OCI-LY3 (cell line): ENCODE measurements around the gene SERPINI2.

Experiments
- EZH2phosphoT487 ChIP-seq: fragments of 200-600 bp; shearing (Covaris generic); IDR thresholded peaks from 2 replicates; pipeline ENCODE4 v1.6.1; 2018; ENCODE audit warnings: antibody characterized with exemption, mixed run types, low read depth
- TF ChIP-seq, protein P1 (sequence below): fragments of 200-600, 300-600 bp; sonication (generic); IDR thresholded peaks from 2 replicates; pipeline ENCODE4 v1.5.1; 2014; ENCODE audit warnings: antibody characterized with exemption, low read length, low read depth

DNA sequence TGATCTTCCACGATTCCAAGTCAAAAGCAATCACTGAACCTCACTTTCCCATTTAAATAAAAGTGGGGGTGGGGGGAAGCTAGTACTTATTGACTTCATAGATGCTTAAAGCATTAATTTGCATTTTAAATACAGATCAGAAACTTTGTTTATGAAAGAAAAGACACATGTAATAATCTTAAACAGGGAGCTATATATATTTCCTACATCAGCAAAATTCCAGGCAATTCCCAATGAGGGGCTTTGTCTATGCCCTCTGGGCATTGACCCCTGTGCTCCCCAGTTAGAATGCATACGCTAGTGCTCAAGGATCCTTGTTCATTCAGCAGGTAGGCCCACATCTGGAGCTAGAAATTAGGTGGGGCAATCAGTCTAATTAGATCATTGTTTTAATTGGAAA is 20.0 kb downstream of the SERPINI2 start:
- TF ChIP-seq, protein P1, sequence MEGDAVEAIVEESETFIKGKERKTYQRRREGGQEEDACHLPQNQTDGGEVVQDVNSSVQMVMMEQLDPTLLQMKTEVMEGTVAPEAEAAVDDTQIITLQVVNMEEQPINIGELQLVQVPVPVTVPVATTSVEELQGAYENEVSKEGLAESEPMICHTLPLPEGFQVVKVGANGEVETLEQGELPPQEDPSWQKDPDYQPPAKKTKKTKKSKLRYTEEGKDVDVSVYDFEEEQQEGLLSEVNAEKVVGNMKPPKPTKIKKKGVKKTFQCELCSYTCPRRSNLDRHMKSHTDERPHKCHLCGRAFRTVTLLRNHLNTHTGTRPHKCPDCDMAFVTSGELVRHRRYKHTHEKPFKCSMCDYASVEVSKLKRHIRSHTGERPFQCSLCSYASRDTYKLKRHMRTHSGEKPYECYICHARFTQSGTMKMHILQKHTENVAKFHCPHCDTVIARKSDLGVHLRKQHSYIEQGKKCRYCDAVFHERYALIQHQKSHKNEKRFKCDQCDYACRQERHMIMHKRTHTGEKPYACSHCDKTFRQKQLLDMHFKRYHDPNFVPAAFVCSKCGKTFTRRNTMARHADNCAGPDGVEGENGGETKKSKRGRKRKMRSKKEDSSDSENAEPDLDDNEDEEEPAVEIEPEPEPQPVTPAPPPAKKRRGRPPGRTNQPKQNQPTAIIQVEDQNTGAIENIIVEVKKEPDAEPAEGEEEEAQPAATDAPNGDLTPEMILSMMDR: no peak
- TF ChIP-seq EZH2phosphoT487: no peak
